SK-N-SH treated with all-trans-retinoic acid at 6 μM for 48 hours (cell line): ENCODE data around the gene ARAP3.

Source experiments
- ATAC-seq: fragments of 200-7000 bp; cut with Tn5 transposase; 3 replicates; pipeline ENCODE4 v1.9.1; 2020; ENCODE audit warnings: mild to moderate bottlenecking, moderate library complexity
- ARNTL ChIP-seq: fragments of 450-650 bp; formaldehyde crosslinking; IDR thresholded peaks from 2 replicates; pipeline ENCODE4 v1.5.0; 2020; ENCODE audit warnings: low read depth, mild to moderate bottlenecking, moderate library complexity, borderline replicate concordance
- BACH2 ChIP-seq: fragments of 250-450 bp; sonication (Bioruptor Pico); IDR thresholded peaks from 2 replicates; pipeline ENCODE4 v1.9.0; 2021; ENCODE audit warnings: mild to moderate bottlenecking, borderline replicate concordance
- CREB5 ChIP-seq: fragments of 250-450 bp; sonication (Bioruptor Pico); IDR thresholded peaks from 2 replicates; pipeline ENCODE4 v1.5.1; 2020; ENCODE audit warnings: low read depth, mild to moderate bottlenecking, moderate library complexity
- CSDC2 ChIP-seq: fragments of 250-450 bp; sonication (Bioruptor Pico); IDR thresholded peaks from 2 replicates; pipeline ENCODE4 v1.5.0; 2020; ENCODE audit warnings: mild to moderate bottlenecking, moderate library complexity
- CSRNP3 ChIP-seq: fragments of 250-450 bp; sonication (Bioruptor Pico); IDR thresholded peaks from 2 replicates; pipeline ENCODE4 v1.5.1; 2021; ENCODE audit warnings: mild to moderate bottlenecking, moderate library complexity
- ESRRG ChIP-seq: fragments of 250-450 bp; sonication (Bioruptor Pico); IDR thresholded peaks from 2 replicates; pipeline ENCODE4 v1.6.1; 2021; ENCODE audit warnings: mild to moderate bottlenecking
- GLIS3 ChIP-seq: fragments of 250-450 bp; sonication (Bioruptor Pico); IDR thresholded peaks from 2 replicates; pipeline ENCODE4 v1.5.0; 2020; ENCODE audit warnings: mild to moderate bottlenecking, moderate library complexity
- ISL1 ChIP-seq: fragments of 250-450 bp; sonication (Bioruptor Pico); IDR thresholded peaks from 2 replicates; pipeline ENCODE4 v2.1.2; 2022; ENCODE audit warnings: mild to moderate bottlenecking, moderate library complexity
- OSR1 ChIP-seq: fragments of 250-450 bp; sonication (Bioruptor Pico); IDR thresholded peaks from 2 replicates; pipeline ENCODE4 v1.8.0; 2022; ENCODE audit warnings: moderate library complexity, mild to moderate bottlenecking, inconsistent platforms
- PPARA ChIP-seq: fragments of 250-450 bp; sonication (Bioruptor Pico); IDR thresholded peaks from 2 replicates; pipeline ENCODE4 v1.5.0; 2020; ENCODE audit warnings: mild to moderate bottlenecking, borderline replicate concordance
- RARB ChIP-seq: fragments of 250-450 bp; sonication (Bioruptor Pico); IDR thresholded peaks from 2 replicates; pipeline ENCODE4 v1.8.0; 2021; ENCODE audit warnings: mild to moderate bottlenecking, moderate library complexity
- TCF4 ChIP-seq: fragments of 250-450 bp; sonication (Bioruptor Pico); IDR thresholded peaks from 2 replicates; pipeline ENCODE4 v1.8.0; 2021; ENCODE audit warnings: mild to moderate bottlenecking, moderate library complexity, borderline replicate concordance
- TOX ChIP-seq: fragments of 250-450 bp; sonication (Bioruptor Pico); IDR thresholded peaks from 2 replicates; pipeline ENCODE4 v1.8.0; 2021; ENCODE audit warnings: mild to moderate bottlenecking, moderate library complexity, borderline replicate concordance
- TSHZ2 ChIP-seq: fragments of 250-450 bp; sonication (Bioruptor Pico); IDR thresholded peaks from 2 replicates; pipeline ENCODE4 v1.5.0; 2020; ENCODE audit warnings: mild to moderate bottlenecking, moderate library complexity
- ZC3H10 ChIP-seq: fragments of 250-450 bp; sonication (Bioruptor Pico); IDR thresholded peaks from 2 replicates; pipeline ENCODE4 v1.5.1; 2021; ENCODE audit warnings: mild to moderate bottlenecking, moderate library complexity
- ZFP3 ChIP-seq: fragments of 250-450 bp; sonication (Bioruptor Pico); IDR thresholded peaks from 2 replicates; pipeline ENCODE4 v1.5.0; 2020; ENCODE audit warnings: mild to moderate bottlenecking, moderate library complexity
- ZFP30 ChIP-seq: fragments of 450-650 bp; formaldehyde crosslinking; IDR thresholded peaks from 2 replicates; pipeline ENCODE4 v1.5.0; 2022; ENCODE audit warnings: mild to moderate bottlenecking, moderate library complexity
- ZNF565 ChIP-seq: fragments of 450-650 bp; formaldehyde crosslinking; conservative IDR thresholded peaks from 2 replicates; pipeline ENCODE4 v1.5.0; 2020; ENCODE audit warnings: low read depth, mild to moderate bottlenecking, moderate library complexity
- ZNF70 ChIP-seq: fragments of 450-650 bp; formaldehyde crosslinking; IDR thresholded peaks from 2 replicates; pipeline ENCODE4 v1.5.0; 2020; ENCODE audit warnings: mild to moderate bottlenecking, moderate library complexity
- ZNF8 ChIP-seq: fragments of 450-650 bp; formaldehyde crosslinking; IDR thresholded peaks from 2 replicates; pipeline ENCODE4 v1.5.0; 2020; ENCODE audit warnings: mild to moderate bottlenecking, moderate library complexity
- TF ChIP-seq, protein P1 (sequence below): fragments of 250-450 bp; sonication (Bioruptor Pico); IDR thresholded peaks from 2 replicates; pipeline ENCODE4 v1.8.0; 2020; ENCODE audit warnings: mild to moderate bottlenecking, moderate library complexity, borderline replicate concordance
- TF ChIP-seq, protein P2 (sequence below): fragments of 250-450 bp; sonication (Bioruptor Pico); IDR thresholded peaks from 2 replicates; pipeline ENCODE4 v1.8.0; 2021; ENCODE audit warnings: low read depth, mild to moderate bottlenecking, moderate library complexity, borderline replicate concordance

ARAP3 gene

DNA sequence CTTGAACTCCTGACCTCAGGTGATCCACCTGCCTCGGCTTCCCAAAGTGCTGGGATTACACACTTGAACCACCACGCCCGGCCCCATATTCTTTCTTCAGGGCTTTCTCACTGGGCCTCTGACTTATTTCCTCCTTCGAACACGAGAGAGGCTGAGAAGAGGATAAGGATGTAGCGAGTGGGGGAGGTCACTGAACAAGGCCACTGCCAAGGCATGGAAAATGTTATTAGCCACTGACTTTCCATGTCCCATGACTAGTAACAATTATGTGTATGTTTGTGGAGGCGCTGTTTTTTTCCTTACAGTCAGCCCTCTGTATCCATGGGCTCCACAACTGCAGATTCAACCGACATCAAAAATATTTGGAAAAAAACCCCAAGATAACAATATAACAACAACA lies 18.5 kb downstream of the ARAP3 start:
- no peak for ATAC-seq
- TF ChIP-seq BACH2 (CRISPR knock-in tag) (no peak), ZC3H10 (CRISPR knock-in tag) (no peak), ESRRG (no peak), PPARA (CRISPR knock-in tag) (no peak), CSRNP3 (CRISPR knock-in tag) (no peak), GLIS3 (no peak), CREB5 (CRISPR knock-in tag) (no peak), CSDC2 (CRISPR knock-in tag) (no peak)
- TF ChIP-seq, protein P1, sequence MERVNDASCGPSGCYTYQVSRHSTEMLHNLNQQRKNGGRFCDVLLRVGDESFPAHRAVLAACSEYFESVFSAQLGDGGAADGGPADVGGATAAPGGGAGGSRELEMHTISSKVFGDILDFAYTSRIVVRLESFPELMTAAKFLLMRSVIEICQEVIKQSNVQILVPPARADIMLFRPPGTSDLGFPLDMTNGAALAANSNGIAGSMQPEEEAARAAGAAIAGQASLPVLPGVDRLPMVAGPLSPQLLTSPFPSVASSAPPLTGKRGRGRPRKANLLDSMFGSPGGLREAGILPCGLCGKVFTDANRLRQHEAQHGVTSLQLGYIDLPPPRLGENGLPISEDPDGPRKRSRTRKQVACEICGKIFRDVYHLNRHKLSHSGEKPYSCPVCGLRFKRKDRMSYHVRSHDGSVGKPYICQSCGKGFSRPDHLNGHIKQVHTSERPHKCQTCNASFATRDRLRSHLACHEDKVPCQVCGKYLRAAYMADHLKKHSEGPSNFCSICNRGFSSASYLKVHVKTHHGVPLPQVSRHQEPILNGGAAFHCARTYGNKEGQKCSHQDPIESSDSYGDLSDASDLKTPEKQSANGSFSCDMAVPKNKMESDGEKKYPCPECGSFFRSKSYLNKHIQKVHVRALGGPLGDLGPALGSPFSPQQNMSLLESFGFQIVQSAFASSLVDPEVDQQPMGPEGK (CRISPR knock-in tag), result no peak

DNA sequence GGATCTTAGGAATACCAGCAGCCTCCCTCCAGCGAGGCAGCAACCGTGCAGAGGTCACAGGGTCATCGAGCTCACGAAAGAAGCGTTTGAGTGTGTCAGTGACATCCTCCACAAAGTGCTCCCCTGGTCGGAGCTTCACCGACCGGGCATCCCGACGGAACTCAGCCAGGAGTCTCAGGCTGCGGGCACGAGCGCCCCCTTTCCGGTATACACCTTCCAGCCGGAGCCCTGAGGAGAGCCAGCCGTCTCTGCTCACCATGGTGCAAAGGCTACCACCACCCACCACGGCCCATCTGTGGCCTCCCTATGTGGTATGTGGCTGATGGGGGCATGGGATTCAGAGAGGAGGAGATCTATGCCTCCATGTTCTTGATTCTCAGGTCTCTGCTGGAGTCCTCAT lies 20.0 kb downstream of the ARAP3 start:
- no peak for TF ChIP-seq ZNF70
- no peak for TF ChIP-seq ESRRG
- no peak for TF ChIP-seq ARNTL (CRISPR knock-in tag)
- no peak for TF ChIP-seq CSDC2 (CRISPR knock-in tag)
- no peak for TF ChIP-seq TCF4 (CRISPR knock-in tag)
- TF ChIP-seq, protein P2, sequence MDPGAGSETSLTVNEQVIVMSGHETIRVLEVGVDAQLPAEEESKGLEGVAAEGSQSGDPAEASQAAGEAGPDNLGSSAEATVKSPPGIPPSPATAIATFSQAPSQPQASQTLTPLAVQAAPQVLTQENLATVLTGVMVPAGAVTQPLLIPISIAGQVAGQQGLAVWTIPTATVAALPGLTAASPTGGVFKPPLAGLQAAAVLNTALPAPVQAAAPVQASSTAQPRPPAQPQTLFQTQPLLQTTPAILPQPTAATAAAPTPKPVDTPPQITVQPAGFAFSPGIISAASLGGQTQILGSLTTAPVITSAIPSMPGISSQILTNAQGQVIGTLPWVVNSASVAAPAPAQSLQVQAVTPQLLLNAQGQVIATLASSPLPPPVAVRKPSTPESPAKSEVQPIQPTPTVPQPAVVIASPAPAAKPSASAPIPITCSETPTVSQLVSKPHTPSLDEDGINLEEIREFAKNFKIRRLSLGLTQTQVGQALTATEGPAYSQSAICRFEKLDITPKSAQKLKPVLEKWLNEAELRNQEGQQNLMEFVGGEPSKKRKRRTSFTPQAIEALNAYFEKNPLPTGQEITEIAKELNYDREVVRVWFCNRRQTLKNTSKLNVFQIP (CRISPR knock-in tag), result no peak
- TF ChIP-seq ZFP30, result no peak
- TF ChIP-seq BACH2 (CRISPR knock-in tag), result no peak
- TF ChIP-seq ZFP3 (CRISPR knock-in tag), result no peak
- TF ChIP-seq ZNF8, result no peak
- no peak for TF ChIP-seq PPARA (CRISPR knock-in tag)
- TF ChIP-seq TOX, result no peak
- TF ChIP-seq ZC3H10 (CRISPR knock-in tag), result no peak
- no peak for TF ChIP-seq OSR1 (CRISPR knock-in tag)
- TF ChIP-seq ISL1, result no peak
- TF ChIP-seq ZNF565, result no peak
- no peak for TF ChIP-seq CSRNP3 (CRISPR knock-in tag)
- TF ChIP-seq, all 23 proteins: peak for 0
- no peak for ATAC-seq

DNA sequence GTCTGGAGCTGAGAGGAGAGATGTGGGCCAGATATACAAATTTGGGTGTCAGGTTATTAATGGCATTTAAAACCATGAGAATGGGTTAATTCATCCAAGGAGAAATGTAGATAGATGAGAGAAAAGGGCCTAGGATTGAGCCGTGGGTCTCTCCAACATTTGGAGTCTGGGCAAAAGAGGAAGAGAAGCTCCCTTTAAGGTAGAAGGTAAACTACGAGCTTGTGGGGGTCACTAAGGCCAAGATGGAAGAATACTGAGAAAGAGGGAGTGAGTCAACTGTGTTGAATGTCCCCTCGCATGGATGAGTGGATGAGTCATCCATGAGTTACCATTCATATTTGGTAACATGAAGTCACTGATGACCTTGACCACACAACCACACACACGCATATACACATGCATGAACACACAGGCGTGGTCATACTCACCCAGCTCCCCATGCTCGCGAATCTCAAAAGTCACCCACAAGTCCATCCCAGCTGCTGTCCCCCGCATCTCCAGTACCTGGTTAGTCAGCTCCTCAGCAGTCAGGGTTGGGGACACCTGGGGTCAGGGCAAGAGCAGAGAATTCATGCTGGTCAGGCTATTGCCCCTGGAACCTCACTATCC lies 24.0 kb downstream of the ARAP3 start:
- peak; percentile 44; the same call in 2 of the 3 replicates for ATAC-seq
- no peak for TF ChIP-seq TCF4 (CRISPR knock-in tag)
- TF ChIP-seq, protein P2 (CRISPR knock-in tag), result no peak
- no peak for TF ChIP-seq ZNF70
- TF ChIP-seq, protein P1 (CRISPR knock-in tag), result no peak
- TF ChIP-seq RARB, result no peak
- no peak for TF ChIP-seq ZFP3 (CRISPR knock-in tag)
- TF ChIP-seq OSR1 (CRISPR knock-in tag), result no peak
- no peak for TF ChIP-seq ISL1
- TF ChIP-seq ESRRG, result no peak
- TF ChIP-seq ZC3H10 (CRISPR knock-in tag), result no peak
- TF ChIP-seq TSHZ2 (CRISPR knock-in tag), result no peak
- no peak for TF ChIP-seq ARNTL (CRISPR knock-in tag)
- TF ChIP-seq TOX, result no peak
